Hepatocyte (in vitro differentiated cells): Measurements from ENCODE around the gene ITPR1.

Experiments
- EZH2 ChIP-seq: fragments of 200-600 bp; sonication (generic); IDR thresholded peaks from 2 replicates; pipeline ENCODE4 v1.6.1; 2016; ENCODE audit warnings: antibody characterized with exemption, mild to moderate bottlenecking, borderline replicate concordance
- EZH2phosphoT487 ChIP-seq: fragments of 200-600 bp; sonication (generic); IDR thresholded peaks from one replicate; pipeline ENCODE4 v1.6.1; 2018; ENCODE audit warnings: antibody characterized with exemption, mild to moderate bottlenecking, low read depth, moderate library complexity; ENCODE audit not compliant: unreplicated experiment, severe bottlenecking
- TF ChIP-seq, protein P1 (sequence below): fragments of 200-600 bp; sonication (generic); IDR thresholded peaks from 2 replicates; pipeline ENCODE4 v1.5.1; 2016; ENCODE audit warnings: antibody characterized with exemption, mild to moderate bottlenecking; ENCODE audit not compliant: poor library complexity

DNA sequence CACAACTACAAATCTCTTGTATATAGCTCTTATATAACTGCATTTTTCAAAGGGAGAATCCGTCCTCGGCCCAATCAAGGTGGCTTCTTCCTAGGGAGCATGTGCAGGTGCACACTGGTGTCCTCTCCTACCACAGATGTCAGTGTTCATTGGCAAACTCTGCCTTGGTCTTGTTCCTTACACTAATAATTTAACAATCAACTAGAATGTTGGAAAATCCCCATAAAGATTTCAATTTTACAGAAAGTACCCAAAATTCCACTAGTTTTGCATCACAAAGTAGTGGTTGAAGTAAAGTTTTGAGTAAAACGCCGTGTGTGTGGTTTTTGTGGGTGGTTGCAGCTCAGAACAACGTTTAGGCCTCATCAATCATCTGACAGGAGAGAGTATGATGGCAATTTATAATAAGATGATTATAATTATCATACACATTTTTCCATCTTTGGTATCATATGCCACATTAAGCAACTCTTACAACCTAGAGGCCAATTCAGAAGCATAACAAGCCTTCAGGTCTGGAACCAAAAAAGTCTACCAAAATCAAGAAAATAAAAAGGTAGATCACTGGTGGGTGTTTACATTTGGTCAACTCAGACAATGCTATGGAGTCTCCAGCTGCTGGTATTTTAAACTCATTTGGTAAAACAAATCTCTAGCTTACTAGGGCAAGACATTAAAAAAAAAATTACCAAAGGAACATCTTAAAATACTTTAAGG is 357.2 kb downstream of the ITPR1 start:
- TF ChIP-seq, protein P1, sequence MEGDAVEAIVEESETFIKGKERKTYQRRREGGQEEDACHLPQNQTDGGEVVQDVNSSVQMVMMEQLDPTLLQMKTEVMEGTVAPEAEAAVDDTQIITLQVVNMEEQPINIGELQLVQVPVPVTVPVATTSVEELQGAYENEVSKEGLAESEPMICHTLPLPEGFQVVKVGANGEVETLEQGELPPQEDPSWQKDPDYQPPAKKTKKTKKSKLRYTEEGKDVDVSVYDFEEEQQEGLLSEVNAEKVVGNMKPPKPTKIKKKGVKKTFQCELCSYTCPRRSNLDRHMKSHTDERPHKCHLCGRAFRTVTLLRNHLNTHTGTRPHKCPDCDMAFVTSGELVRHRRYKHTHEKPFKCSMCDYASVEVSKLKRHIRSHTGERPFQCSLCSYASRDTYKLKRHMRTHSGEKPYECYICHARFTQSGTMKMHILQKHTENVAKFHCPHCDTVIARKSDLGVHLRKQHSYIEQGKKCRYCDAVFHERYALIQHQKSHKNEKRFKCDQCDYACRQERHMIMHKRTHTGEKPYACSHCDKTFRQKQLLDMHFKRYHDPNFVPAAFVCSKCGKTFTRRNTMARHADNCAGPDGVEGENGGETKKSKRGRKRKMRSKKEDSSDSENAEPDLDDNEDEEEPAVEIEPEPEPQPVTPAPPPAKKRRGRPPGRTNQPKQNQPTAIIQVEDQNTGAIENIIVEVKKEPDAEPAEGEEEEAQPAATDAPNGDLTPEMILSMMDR = no peak
- no peak for TF ChIP-seq EZH2
- TF ChIP-seq EZH2phosphoT487 = no peak
